ENCODE data around the gene RPS2. TPM values are rescaled to one million over a fixed set of nuclear protein-coding genes. Genes with fewer than 3 reads are reported as not detected.
"Not testable (repeated sequence)": the region's sequence is repeated elsewhere in the genome, so short reads cannot be mapped to it uniquely, and the experiment has no call there.

The RPS2 gene
- total RNA-seq, 2 experiments from 2014 or later: 2,461 to 3,120 TPM

DNA sequence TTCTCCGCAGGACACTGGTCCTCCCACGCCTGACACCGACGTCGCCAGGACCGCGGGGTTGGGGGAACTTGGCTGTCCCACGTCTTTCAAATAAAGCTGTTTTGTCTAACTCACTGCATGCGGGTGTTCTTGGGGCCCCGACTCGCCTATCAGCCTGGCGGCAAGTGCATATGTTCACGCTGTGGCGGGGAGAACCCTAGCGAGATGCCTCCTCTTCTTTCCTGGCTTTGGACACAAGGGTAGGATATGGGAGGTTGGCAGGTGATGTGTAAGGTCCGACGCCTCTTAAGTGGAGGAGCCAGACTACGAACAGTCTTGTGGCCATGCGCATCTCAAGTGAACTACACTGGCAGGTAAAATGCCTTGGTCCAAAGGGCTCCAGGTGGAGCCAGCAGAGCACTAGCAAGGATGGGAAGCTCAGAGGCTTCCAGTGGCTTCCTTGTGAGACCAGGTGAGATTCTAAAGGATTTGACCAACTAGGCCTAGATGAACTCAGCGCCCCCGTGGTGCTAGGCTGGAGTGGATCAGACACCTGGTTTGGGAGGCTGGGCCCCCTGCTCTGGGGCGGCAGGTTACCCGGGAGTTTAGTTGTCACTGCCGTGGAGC, 873 bp upstream of the RPS2 start:
- Histone ChIP-seq H3K36me3 (ENCODE audit: insufficient read depth, low read length) (peaks cover 62% of the 10 kb centered on the region), H3K4me3 (ENCODE audit: low read depth, low read length, poor library complexity, severe bottlenecking) (peak overlapping the region; percentile 82), H4K20me1 (ENCODE audit: insufficient read depth, low read length) (peaks cover 14% of the 10 kb centered on the region), H3K9me2 (ENCODE audit: insufficient read depth, low read length) (no peaks in the 10 kb centered on the region), H3K4me2 (ENCODE audit: low read length) (peak overlapping the region; percentile 72), H3K27ac (ENCODE audit: low read depth, low read length, poor library complexity, severe bottlenecking) (peak overlapping the region; percentile 80), H3K4me1 (ENCODE audit: insufficient read depth, low read length, poor library complexity, severe bottlenecking) (peaks cover 29% of the 10 kb centered on the region), H2AFZ (ENCODE audit: low read length) (peak overlapping the region; percentile 6; the same call in 1 of the 2 replicates), H3K79me2 (ENCODE audit: insufficient read depth, low read depth, low read length) (peaks cover 49% of the 10 kb centered on the region), H3K9me3 (ENCODE audit: low read length) (no peaks in the 10 kb centered on the region)
- TF ChIP-seq, protein P1, sequence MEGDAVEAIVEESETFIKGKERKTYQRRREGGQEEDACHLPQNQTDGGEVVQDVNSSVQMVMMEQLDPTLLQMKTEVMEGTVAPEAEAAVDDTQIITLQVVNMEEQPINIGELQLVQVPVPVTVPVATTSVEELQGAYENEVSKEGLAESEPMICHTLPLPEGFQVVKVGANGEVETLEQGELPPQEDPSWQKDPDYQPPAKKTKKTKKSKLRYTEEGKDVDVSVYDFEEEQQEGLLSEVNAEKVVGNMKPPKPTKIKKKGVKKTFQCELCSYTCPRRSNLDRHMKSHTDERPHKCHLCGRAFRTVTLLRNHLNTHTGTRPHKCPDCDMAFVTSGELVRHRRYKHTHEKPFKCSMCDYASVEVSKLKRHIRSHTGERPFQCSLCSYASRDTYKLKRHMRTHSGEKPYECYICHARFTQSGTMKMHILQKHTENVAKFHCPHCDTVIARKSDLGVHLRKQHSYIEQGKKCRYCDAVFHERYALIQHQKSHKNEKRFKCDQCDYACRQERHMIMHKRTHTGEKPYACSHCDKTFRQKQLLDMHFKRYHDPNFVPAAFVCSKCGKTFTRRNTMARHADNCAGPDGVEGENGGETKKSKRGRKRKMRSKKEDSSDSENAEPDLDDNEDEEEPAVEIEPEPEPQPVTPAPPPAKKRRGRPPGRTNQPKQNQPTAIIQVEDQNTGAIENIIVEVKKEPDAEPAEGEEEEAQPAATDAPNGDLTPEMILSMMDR (conservative IDR thresholded peaks at IDR 0.05; ENCODE audit: low read length): no peak
- no peak for TF ChIP-seq EZH2phosphoT487 (IDR thresholded peaks at IDR 0.05; ENCODE audit: borderline replicate concordance, low read depth, low read length)
- peak; percentile 33 for DNase-seq (ENCODE audit: low spot score)
- POLR2A ChIA-PET: interaction anchor here (0.9 to 1.6 kb wide), 3 partner anchors 23 to 183 kb away, joined by 5 to 11 read pairs (median 6); partner anchors contain the start of genes NUBP2, SPSB3 and SYNGR3
- CTCF ChIA-PET (ENCODE audit: unreplicated experiment): interaction anchor here (0.6 kb wide), 1 partner anchor 57 kb away, joined by 3 read pairs; no protein-coding TSS in a partner anchor
- TSS peak; percentile 84 for BruUV-seq (replicated peaks)
- intact Hi-C loops (cut with micrococcal nuclease; ENCODE audit: unreplicated experiment): loop anchor here (2.0 kb wide), 1 partner anchor 27 kb away; no protein-coding TSS in a partner anchor

DNA sequence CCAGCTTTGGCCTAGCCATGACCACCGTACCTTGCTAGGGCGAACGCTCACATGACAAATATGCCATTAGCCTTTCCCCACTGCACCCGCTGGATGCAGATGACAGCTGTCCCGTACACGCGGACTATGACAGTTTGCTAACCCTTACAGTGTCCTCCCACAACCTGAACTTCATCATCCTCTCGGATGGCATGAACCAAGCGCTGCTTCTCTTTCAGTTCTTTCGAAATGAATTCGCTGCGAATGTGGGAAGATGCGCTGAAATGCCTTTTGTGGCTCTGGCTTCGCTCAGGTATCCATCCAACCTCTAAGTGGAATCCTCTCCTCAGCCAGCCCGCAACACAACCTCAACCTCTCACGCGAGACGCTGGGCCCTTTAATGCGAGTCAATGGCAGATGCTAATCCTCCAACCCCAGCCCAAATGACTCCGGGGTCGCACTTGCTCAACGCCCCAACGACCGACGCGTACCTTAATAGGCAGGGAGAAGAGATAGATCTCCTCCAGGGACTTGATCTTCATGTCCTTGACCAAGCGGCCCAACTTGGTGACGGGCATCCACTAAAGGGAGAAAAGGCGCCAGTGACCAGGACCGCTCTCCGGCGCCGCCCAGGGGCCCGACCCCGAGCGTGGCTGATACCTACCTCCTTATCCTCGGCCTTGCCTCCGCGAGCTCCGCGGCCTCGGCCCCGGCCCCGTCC, 670 bp downstream of the RPS2 start:
- H3K79me2 ChIP-seq (ENCODE audit: insufficient read depth, low read depth, low read length): peaks cover 60% of the 10 kb centered on the region
- no peak overlapping the region for H2AFZ ChIP-seq (ENCODE audit: low read length)
- POLR2A ChIA-PET: interaction anchor here (0.6 to 1.6 kb wide), 10 partner anchors 20 to 1383 kb away, joined by 3 to 11 read pairs (median 4); partner anchors contain the start of genes MSRB1, NUBP2, SPSB3 and SYNGR3
- H3K4me3 ChIP-seq (ENCODE audit: low read depth, low read length, poor library complexity, severe bottlenecking): peak overlapping the region; percentile 82
- CTCF ChIA-PET (ENCODE audit: unreplicated experiment): no interaction called here
- H3K36me3 ChIP-seq (ENCODE audit: insufficient read depth, low read length): peaks cover 64% of the 10 kb centered on the region
- peak; percentile 51 for DNase-seq (ENCODE audit: low spot score)
- H3K27ac ChIP-seq (ENCODE audit: low read depth, low read length, poor library complexity, severe bottlenecking): peak overlapping the region; percentile 80
- H3K4me2 ChIP-seq (ENCODE audit: low read length): peak overlapping the region; percentile 96
- no peaks in the 10 kb centered on the region for H3K9me3 ChIP-seq (ENCODE audit: low read length)
- peaks cover 14% of the 10 kb centered on the region for H4K20me1 ChIP-seq (ENCODE audit: insufficient read depth, low read length)
- no peak for TF ChIP-seq EZH2phosphoT487 (IDR thresholded peaks at IDR 0.05; ENCODE audit: borderline replicate concordance, low read depth, low read length)
- TF ChIP-seq, protein P1 (conservative IDR thresholded peaks at IDR 0.05; ENCODE audit: low read length): peak; percentile 46
- H3K4me1 ChIP-seq (ENCODE audit: insufficient read depth, low read length, poor library complexity, severe bottlenecking): peaks cover 34% of the 10 kb centered on the region
- H3K9me2 ChIP-seq (ENCODE audit: insufficient read depth, low read length): no peaks in the 10 kb centered on the region
- BruUV-seq (replicated peaks): no TSS peak
- intact Hi-C loops (cut with micrococcal nuclease; ENCODE audit: unreplicated experiment): loop anchor here (2.0 kb wide), 1 partner anchor 29 kb away; no protein-coding TSS in a partner anchor

DNA sequence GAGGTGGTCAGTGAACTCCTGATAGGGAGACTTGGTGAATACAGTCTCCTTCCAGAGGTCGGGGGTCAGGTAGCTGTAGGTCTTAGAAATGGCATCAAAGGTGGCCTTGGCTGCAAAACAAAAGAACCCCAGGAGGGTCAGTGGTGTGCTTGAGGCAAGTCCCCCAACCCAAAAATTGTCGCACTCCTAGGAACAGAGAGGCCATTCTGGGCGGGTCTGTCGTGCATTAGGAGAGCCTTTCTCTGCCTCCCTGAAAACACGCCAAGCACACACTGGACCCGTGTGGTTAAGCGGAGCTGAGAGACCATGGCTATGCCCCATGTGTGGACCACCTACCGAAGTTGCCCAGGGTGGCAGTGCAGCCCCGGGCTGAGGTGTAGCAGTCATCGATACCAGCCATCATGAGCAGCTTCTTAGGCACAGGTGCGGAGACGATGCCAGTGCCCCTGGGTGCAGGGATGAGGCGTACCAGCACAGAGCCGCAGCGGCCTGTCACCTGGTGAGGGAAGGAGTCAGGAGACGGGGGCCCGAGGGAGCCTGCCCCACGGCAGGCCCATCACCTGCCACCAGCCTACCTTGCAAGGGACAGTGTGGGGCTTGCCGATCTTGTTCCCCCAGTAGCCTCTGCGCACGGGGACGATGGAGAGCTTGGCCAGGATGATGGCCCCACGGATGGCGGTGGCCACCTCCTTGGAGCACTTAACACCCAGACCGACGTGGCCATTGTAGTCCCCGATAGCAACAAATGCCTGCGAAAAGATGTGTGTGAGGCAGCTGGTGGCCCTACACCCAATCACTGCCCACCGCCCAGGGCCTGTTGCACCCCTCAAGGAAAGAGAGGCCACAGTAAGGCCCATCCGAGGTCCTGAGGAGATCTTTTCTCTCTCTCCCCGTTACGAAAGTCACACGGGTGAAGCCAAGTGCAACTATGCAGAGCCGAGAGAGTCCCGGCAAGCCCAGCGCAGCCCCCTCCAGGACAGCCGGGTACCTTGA, 2.2 kb downstream of the RPS2 start:
- CTCF ChIA-PET (ENCODE audit: unreplicated experiment); intact Hi-C loops (cut with micrococcal nuclease; ENCODE audit: unreplicated experiment); DNase-seq (ENCODE audit: low spot score); H3K9me3 ChIP-seq (ENCODE audit: low read length); POLR2A ChIA-PET; H3K9me2 ChIP-seq (ENCODE audit: insufficient read depth, low read length); H2AFZ ChIP-seq (ENCODE audit: low read length): not testable (repeated sequence)
- Histone ChIP-seq H3K4me3 (ENCODE audit: low read depth, low read length, poor library complexity, severe bottlenecking) (peak overlapping the region; percentile 82), H3K27ac (ENCODE audit: low read depth, low read length, poor library complexity, severe bottlenecking) (peak overlapping the region; percentile 80), H3K79me2 (ENCODE audit: insufficient read depth, low read depth, low read length) (peaks cover 60% of the 10 kb centered on the region), H3K36me3 (ENCODE audit: insufficient read depth, low read length) (peaks cover 64% of the 10 kb centered on the region), H3K4me2 (ENCODE audit: low read length) (peak overlapping the region; percentile 96), H4K20me1 (ENCODE audit: insufficient read depth, low read length) (peaks cover 14% of the 10 kb centered on the region), H3K4me1 (ENCODE audit: insufficient read depth, low read length, poor library complexity, severe bottlenecking) (peaks cover 37% of the 10 kb centered on the region)
- TSS peak; percentile 96 for BruUV-seq (replicated peaks)

Measured in OCI-LY7 (cell line).